ENCODE data around the gene SACM1L. TPM values are rescaled to one million over a fixed set of nuclear protein-coding genes. Genes with fewer than 3 reads are reported as not detected.

SACM1L gene
- total and polyA plus RNA-seq, 2 donors (not counting 3 experiments of a cell fraction or from before 2014, with no cell fraction given) = 11.9 to 39.9 TPM

DNA sequence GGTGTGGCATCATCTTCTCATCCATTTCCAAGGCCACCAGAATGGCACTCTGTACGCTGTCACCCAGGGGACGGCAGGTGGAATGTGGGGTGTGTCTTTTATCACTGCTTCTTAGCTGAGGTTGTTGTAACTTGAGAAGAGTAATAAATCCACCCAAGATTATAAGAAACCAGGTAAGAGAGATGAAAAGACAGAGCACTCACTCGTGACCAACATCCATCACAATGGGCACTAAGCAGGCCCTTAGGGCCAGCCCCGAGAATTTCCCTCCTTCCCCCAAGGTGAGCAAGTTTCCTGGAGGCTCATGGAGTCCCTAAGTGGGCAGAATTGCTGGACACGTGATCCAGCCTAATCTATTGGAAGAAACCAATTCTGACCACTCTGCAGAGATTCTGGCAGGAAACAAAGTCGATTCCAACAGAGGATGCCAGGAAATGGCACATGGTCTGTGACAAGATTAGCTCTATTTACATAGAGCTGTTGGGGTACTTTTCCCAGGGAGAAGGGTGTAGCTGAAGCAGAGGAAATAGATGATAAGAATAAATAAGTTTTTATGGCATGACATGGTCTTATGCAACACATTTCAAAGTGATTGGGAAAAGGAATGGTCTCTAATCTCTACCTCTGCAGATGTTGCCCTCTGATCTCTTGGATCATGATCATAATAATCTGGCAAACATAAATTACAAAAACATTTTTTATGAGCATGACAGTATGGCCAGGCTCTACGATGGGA, 84.7 kb downstream of the SACM1L start:
- Histone ChIP-seq H3K4me2 (ENCODE audit: insufficient read depth, low read length) (no peak overlapping the region), H2AFZ (ENCODE audit: low read depth, low read length) (no peak overlapping the region), H3K79me2 (ENCODE audit: control insufficient read depth, insufficient read depth, low read length) (no peaks in the 10 kb centered on the region), H3K9me1 (replicated peaks; ENCODE audit: control insufficient read depth, extremely low read depth, insufficient read depth, low read length) (no peaks in the 10 kb centered on the region), H3K4me1 (ENCODE audit: control insufficient read depth, extremely low read depth, insufficient read depth, low read length) (no peaks in the 10 kb centered on the region), H3K4me3 (replicated peaks in 1 of 3; ENCODE audit: insufficient read depth in 1 of 3, low read depth in 1 of 3, low read length in 3 of 3) (no peak overlapping the region), H3K9ac (replicated peaks; ENCODE audit: extremely low read depth, insufficient read depth, low read length) (no peak overlapping the region), H3K36me3 (ENCODE audit: control insufficient read depth in 2 of 2, extremely low read depth in 1 of 2, insufficient read depth in 2 of 2, low read length in 2 of 2) (no peaks in the 10 kb centered on the region), H3K27ac (ENCODE audit: insufficient read depth, low read depth, low read length) (no peak overlapping the region), H3K27me3 (ENCODE audit: control insufficient read depth in 2 of 2, insufficient read depth in 2 of 2, low read length in 2 of 2) (peaks cover 4 to 10% of the 10 kb centered on the region in 2 experiments), H4K20me1 (replicated peaks; ENCODE audit: control insufficient read depth, extremely low read depth, insufficient read depth, low read length) (no peaks in the 10 kb centered on the region), H3K9me3 (replicated peaks; ENCODE audit: control insufficient read depth, insufficient read depth, low read length) (no peaks in the 10 kb centered on the region)
- ChIA-PET POLR2A (no interaction called here), CTCF (interaction anchor here (2.7 kb wide), 1 partner anchor 12 kb away, joined by 8 read pairs; no protein-coding TSS in a partner anchor)
- dilution Hi-C loops (cut with MboI; ENCODE audit: extremely low pct_ligation_motif_present, low sequenced_read_pairs) (no loop called here), intact Hi-C loops (cut with micrococcal nuclease) (no loop called here)
- BruUV-seq (replicated peaks) = no TSS peak
- DNase-seq (ENCODE audit: low read depth, low spot score) (peak; percentile 20), FAIRE-seq (no peak)
- TF ChIP-seq JUN (IDR thresholded peaks at IDR 0.05; ENCODE audit: borderline replicate concordance, insufficient read depth, insufficient read length, low read depth) (no peak), FOS (IDR thresholded peaks at IDR 0.05; ENCODE audit: borderline replicate concordance, insufficient read depth, low read length) (no peak), POLR2A (IDR thresholded peaks at IDR 0.05; ENCODE audit: low read depth, low read length) (no peak), MYC (IDR thresholded peaks at IDR 0.05; ENCODE audit: low read depth, low read length) (no peak), GATA2 (IDR thresholded peaks at IDR 0.05; ENCODE audit: insufficient read depth, insufficient read length, low read depth, low read length) (no peak)
- TF ChIP-seq, protein P1, sequence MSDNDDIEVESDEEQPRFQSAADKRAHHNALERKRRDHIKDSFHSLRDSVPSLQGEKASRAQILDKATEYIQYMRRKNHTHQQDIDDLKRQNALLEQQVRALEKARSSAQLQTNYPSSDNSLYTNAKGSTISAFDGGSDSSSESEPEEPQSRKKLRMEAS (IDR thresholded peaks at IDR 0.05; ENCODE audit: insufficient read depth, insufficient read length) = no peak
- TF ChIP-seq, protein P2, sequence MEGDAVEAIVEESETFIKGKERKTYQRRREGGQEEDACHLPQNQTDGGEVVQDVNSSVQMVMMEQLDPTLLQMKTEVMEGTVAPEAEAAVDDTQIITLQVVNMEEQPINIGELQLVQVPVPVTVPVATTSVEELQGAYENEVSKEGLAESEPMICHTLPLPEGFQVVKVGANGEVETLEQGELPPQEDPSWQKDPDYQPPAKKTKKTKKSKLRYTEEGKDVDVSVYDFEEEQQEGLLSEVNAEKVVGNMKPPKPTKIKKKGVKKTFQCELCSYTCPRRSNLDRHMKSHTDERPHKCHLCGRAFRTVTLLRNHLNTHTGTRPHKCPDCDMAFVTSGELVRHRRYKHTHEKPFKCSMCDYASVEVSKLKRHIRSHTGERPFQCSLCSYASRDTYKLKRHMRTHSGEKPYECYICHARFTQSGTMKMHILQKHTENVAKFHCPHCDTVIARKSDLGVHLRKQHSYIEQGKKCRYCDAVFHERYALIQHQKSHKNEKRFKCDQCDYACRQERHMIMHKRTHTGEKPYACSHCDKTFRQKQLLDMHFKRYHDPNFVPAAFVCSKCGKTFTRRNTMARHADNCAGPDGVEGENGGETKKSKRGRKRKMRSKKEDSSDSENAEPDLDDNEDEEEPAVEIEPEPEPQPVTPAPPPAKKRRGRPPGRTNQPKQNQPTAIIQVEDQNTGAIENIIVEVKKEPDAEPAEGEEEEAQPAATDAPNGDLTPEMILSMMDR (IDR thresholded peaks at IDR 0.05; ENCODE audit: extremely low read depth in 1 of 2, insufficient read depth in 1 of 2, low read depth in 1 of 2, low read length in 2 of 2) = no peak

Measured in endothelial cell of umbilical vein (primary cell).